CD4-positive, alpha-beta T cell treated with Interferon alpha-2 for 1 hour (primary cell): ENCODE data around the gene POGLUT2.

Experiments used
- DNase-seq, 2 donors: peaks; one replicate each; pipeline ENCODE4 v3.0.0-alpha.2; 2020 to 2022

Gene POGLUT2

GRCh38 chr13:102763741-102764140, 35.0 kb downstream of the POGLUT2 start:
- DNase-seq: no peak

DNA sequence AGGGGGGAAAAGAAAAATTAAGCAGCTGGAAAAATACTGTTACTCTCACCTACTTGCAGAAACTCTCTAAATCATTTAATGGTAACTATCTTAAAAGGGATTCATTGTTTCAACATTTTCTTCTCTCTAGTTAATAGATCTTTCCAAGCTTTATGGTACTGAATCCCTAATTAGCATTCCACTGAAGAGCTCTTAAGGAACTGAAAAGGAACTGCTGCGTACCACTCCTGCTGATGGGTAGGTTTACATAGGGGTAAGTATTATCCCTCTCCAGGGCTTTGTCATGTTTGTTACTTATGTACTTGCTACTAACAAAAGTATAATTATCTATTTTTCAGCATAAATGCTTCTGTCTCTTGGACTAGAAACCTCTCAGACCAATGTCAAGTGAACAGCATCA, 37.7 kb downstream of the POGLUT2 start:
- no peak for DNase-seq

GRCh38 chr13:102758842-102759241, 39.9 kb downstream of the POGLUT2 start:
- no peak for DNase-seq

- no peak for DNase-seq
Observed at GRCh38 chr13:102757006-102757405, 41.8 kb downstream of the POGLUT2 start.

DNA sequence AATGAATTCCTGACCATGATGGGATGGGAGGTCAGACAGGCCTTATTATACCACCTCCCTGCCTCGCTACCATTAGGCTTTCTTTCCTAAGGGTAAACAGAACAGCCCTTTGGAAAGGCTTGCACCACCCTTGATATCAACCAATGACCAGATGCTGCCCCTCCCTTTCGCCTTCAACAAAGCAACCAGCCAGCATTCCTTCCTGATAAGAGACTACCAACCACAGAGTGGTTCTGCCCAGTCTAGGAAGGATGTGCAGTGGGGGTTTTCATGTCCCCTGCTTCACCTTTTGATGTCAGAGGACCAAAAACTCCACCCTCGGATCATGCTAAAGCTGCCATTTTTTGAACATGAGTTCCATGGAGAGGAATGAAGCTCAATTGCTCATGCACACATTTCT, 46.9 kb downstream of the POGLUT2 start:
- no peak for DNase-seq

- no peak for DNase-seq
Observed at GRCh38 chr13:102742506-102742905, 56.3 kb downstream of the POGLUT2 start.

DNA sequence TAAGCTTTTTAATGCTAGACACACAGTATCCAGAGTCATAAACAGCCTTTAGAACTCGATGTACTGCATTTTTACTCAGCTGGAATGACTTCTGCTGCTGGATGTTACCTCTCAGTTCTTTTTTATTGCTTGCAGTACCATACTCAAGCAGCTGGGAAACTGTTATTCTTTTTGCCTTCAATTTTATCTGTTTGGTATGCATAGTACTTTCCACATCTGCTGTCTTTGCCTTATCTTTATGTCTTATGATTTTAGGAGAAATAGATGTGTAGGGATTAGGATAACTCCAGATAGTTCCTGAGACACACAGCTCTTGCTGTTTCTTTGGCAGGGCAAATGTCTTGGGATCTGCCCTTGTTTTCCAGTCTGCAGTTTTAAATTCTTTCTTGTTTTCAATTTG, 56.7 kb downstream of the POGLUT2 start:
- DNase-seq: no peak
